ENCODE results near the gene MAEL. TPM values are rescaled to one million over a fixed set of nuclear protein-coding genes. Genes with fewer than 3 reads are reported as not detected.

MAEL gene
- total RNA-seq, 1 donor from 2014 or later = not detected

GRCh38 chr1:166980383-166980782 lies 8.7 kb upstream of the MAEL start:
- H3K27ac Mint-ChIP-seq = no peak overlapping the region
- no peak for TF ChIP-seq CTCF (IDR thresholded peaks at IDR 0.05; ENCODE audit: unreplicated experiment)

GRCh38 chr1:166980818-166981217 lies 8.3 kb upstream of the MAEL start:
- Mint-ChIP-seq H3K4me3 (ENCODE audit: low read depth) (no peak overlapping the region), H3K4me1 (ENCODE audit: low read depth) (peaks cover 5% of the 10 kb centered on the region), H3K27ac (no peak overlapping the region), H3K27me3 (peaks cover 56% of the 10 kb centered on the region), H3K9me3 (ENCODE audit: low read depth) (no peaks in the 10 kb centered on the region), H3K36me3 (ENCODE audit: insufficient read depth) (no peaks in the 10 kb centered on the region)
- TF ChIP-seq CTCF (IDR thresholded peaks at IDR 0.05; ENCODE audit: unreplicated experiment) = no peak
- no peak for DNase-seq (ENCODE audit: low spot score, unreplicated experiment)

More at GRCh38 chr1:166980383-166980782, 8.7 kb upstream of the MAEL start:
- H3K4me3 Mint-ChIP-seq (ENCODE audit: low read depth) = no peak overlapping the region
- peaks cover 5% of the 10 kb centered on the region for H3K4me1 Mint-ChIP-seq (ENCODE audit: low read depth)
- no peak for DNase-seq (ENCODE audit: low spot score, unreplicated experiment)
- H3K36me3 Mint-ChIP-seq (ENCODE audit: insufficient read depth) = no peaks in the 10 kb centered on the region
- H3K9me3 Mint-ChIP-seq (ENCODE audit: low read depth) = no peaks in the 10 kb centered on the region
- peaks cover 53% of the 10 kb centered on the region for H3K27me3 Mint-ChIP-seq

GRCh38 chr1:166981589-166981988 lies 7.5 kb upstream of the MAEL start:
- peaks cover 54% of the 10 kb centered on the region for H3K27me3 Mint-ChIP-seq
- no peak for DNase-seq (ENCODE audit: low spot score, unreplicated experiment)
- H3K4me3 Mint-ChIP-seq (ENCODE audit: low read depth) = no peak overlapping the region
- TF ChIP-seq CTCF (IDR thresholded peaks at IDR 0.05; ENCODE audit: unreplicated experiment) = no peak
- no peaks in the 10 kb centered on the region for H3K36me3 Mint-ChIP-seq (ENCODE audit: insufficient read depth)
- H3K9me3 Mint-ChIP-seq (ENCODE audit: low read depth) = no peaks in the 10 kb centered on the region
- peaks cover 3% of the 10 kb centered on the region for H3K4me1 Mint-ChIP-seq (ENCODE audit: low read depth)
- no peak overlapping the region for H3K27ac Mint-ChIP-seq

- Mint-ChIP-seq H3K27me3 (no peaks in the 10 kb centered on the region), H3K4me1 (ENCODE audit: low read depth) (no peaks in the 10 kb centered on the region), H3K36me3 (ENCODE audit: insufficient read depth) (peaks cover 1% of the 10 kb centered on the region), H3K9me3 (ENCODE audit: low read depth) (peaks cover 3% of the 10 kb centered on the region), H3K27ac (no peak overlapping the region), H3K4me3 (ENCODE audit: low read depth) (no peak overlapping the region)
- DNase-seq (ENCODE audit: low spot score, unreplicated experiment) = no peak
- TF ChIP-seq CTCF (IDR thresholded peaks at IDR 0.05; ENCODE audit: unreplicated experiment) = no peak
Observed at GRCh38 chr1:166999075-166999474, 10.0 kb downstream of the MAEL start.

GRCh38 chr1:166999500-167000055 lies 10.5 kb downstream of the MAEL start:
- Mint-ChIP-seq H3K27ac (no peak overlapping the region), H3K27me3 (no peaks in the 10 kb centered on the region), H3K36me3 (ENCODE audit: insufficient read depth) (peaks cover 1% of the 10 kb centered on the region), H3K4me3 (ENCODE audit: low read depth) (no peak overlapping the region), H3K9me3 (ENCODE audit: low read depth) (peaks cover 3% of the 10 kb centered on the region), H3K4me1 (ENCODE audit: low read depth) (no peaks in the 10 kb centered on the region)
- no peak for TF ChIP-seq CTCF (IDR thresholded peaks at IDR 0.05; ENCODE audit: unreplicated experiment)
- no peak for DNase-seq (ENCODE audit: low spot score, unreplicated experiment)
